HG03039 (cell line): ENCODE measurements around the gene PPP1R9A.

Source experiments
- ATAC-seq: cut with Tn5 transposase; IDR thresholded peaks from one replicate; pipeline ENCODE4 v1.9.1; 2021; ENCODE audit warnings: mild to moderate bottlenecking, moderate library complexity; ENCODE audit not compliant: unreplicated experiment

The PPP1R9A gene

GRCh38 chr7:94908323-94909178 lies 1.2 kb downstream of the PPP1R9A start:
- no peak for ATAC-seq

GRCh38 chr7:94909179-94909466 lies 1.7 kb downstream of the PPP1R9A start:
- no peak for ATAC-seq

- ATAC-seq, result no peak
Measured at GRCh38 chr7:94912085-94912484, 4.7 kb downstream of the PPP1R9A start.

GRCh38 chr7:94913391-94913790 lies 6.0 kb downstream of the PPP1R9A start:
- ATAC-seq, result no peak

- ATAC-seq, result no peak
Measured at GRCh38 chr7:94921911-94922310, 14.5 kb downstream of the PPP1R9A start.

GRCh38 chr7:94922457-94922856 lies 15.1 kb downstream of the PPP1R9A start:
- ATAC-seq, result no peak

- no peak for ATAC-seq
Measured at GRCh38 chr7:94923412-94923811, 16.0 kb downstream of the PPP1R9A start.

- no peak for ATAC-seq
Measured at GRCh38 chr7:94928168-94928707, 20.8 kb downstream of the PPP1R9A start.

- no peak for ATAC-seq
Measured at GRCh38 chr7:94933256-94933990, 26.0 kb downstream of the PPP1R9A start.

GRCh38 chr7:94939395-94939794 lies 32.0 kb downstream of the PPP1R9A start:
- ATAC-seq, result no peak

GRCh38 chr7:94940241-94940640 lies 32.8 kb downstream of the PPP1R9A start:
- no peak for ATAC-seq

GRCh38 chr7:94941844-94942632 lies 34.6 kb downstream of the PPP1R9A start:
- ATAC-seq, result no peak

- no peak for ATAC-seq
Measured at GRCh38 chr7:94943134-94943533, 35.7 kb downstream of the PPP1R9A start.

- ATAC-seq, result no peak
Measured at GRCh38 chr7:94949532-94949931, 42.1 kb downstream of the PPP1R9A start.

- no peak for ATAC-seq
Measured at GRCh38 chr7:94955807-94956206, 48.4 kb downstream of the PPP1R9A start.

GRCh38 chr7:94957061-94957460 lies 49.7 kb downstream of the PPP1R9A start:
- no peak for ATAC-seq

- ATAC-seq, result no peak
Measured at GRCh38 chr7:94962661-94963060, 55.3 kb downstream of the PPP1R9A start.

GRCh38 chr7:94969434-94970084 lies 62.2 kb downstream of the PPP1R9A start:
- ATAC-seq, result no peak

GRCh38 chr7:94970085-94970576 lies 62.7 kb downstream of the PPP1R9A start:
- no peak for ATAC-seq

GRCh38 chr7:94971051-94971867 lies 63.9 kb downstream of the PPP1R9A start:
- no peak for ATAC-seq
